ENCODE measurements around the gene TIGD1.

- TF ChIP-seq CTCF (conservative IDR thresholded peaks at IDR 0.05; ENCODE audit: low read length): no peak
- no peak for TF ChIP-seq EZH2phosphoT487 (IDR thresholded peaks at IDR 0.05; ENCODE audit: borderline replicate concordance, low read depth, low read length)
These were observed 43.6 kb upstream of the TIGD1 start for GRCh38 chr2:232593982-232594381.
